Astrocyte of the cerebellum (primary cell): Measurements from ENCODE around the gene TMPRSS11F.
"Not testable (repeated sequence)": the region's sequence is repeated elsewhere in the genome, so short reads cannot be mapped to it uniquely, and the experiment has no call there.

Experiments used
- DNase-seq: peaks from one replicate; pipeline ENCODE4 v3.0.0-alpha.2; 2011; ENCODE audit warnings: low read depth
- H3K4me3 ChIP-seq: 2 replicates; pipeline ENCODE4 v1.5.1; 2011; ENCODE audit warnings: mild to moderate bottlenecking, low read depth, low read length, moderate library complexity
- CTCF ChIP-seq: IDR thresholded peaks from 2 replicates; pipeline ENCODE4 v1.5.1; 2012; ENCODE audit warnings: low read length, low read depth, moderate library complexity, mild to moderate bottlenecking; ENCODE audit errors: missing control alignments
- in situ Hi-C: cut with HindIII; loops from 2 replicates; pipeline ENCODE4 v1.10.0; 2017; ENCODE audit warnings: low sequenced_read_pairs

Gene TMPRSS11F

DNA sequence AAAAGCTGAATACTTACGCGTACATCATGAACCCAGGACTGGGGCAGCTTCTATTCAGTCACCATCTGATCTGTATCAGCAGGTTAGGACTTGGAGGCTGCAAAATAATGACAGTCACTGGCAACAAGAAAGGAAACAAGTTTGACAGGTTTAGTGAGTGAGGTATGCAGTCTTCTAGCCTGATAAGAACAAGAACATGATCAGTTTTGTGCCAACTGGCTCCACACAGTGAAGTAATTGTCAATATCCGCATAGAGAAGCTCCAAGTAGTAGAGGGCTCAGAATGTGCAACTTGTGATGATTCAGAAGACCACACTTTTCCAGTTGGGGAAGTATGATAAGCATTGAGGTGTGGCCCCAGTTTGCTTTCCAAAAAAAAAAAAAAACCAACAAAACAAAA is at the start of gene TMPRSS11F:
TMPRSS11F (minus strand) TSS at position 77 of the 400 bp plus-strand sequence; CDS start at position 28, 49 bp downstream.
- no peak within 1 kb of the TSS for H3K4me3 ChIP-seq
- DNase-seq = no peak
- in situ Hi-C loops = no loop called here
- TF ChIP-seq CTCF = no peak

DNA sequence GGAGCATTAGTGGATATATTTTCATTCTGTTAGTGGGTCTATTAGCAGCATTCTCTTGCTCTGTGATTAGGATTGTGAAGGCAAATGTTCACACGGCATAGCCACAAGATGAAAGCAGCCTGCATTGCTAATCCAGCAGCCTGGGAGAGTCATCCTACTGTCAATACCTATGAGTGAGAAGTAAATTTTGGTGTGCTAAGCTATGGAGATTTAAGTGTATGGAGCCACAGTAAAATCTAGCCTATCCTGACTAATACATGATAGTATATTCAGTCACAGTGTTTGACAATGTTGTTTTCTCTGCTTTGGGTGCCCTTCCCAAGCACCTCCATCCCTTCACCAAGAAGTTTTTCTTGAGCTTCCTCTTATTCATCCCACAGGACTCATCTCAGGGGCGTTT is 47.2 kb upstream of the TMPRSS11F start:
- in situ Hi-C loops = no loop called here
- no peak overlapping the region for H3K4me3 ChIP-seq
- no peak for TF ChIP-seq CTCF
- no peak for DNase-seq

DNA sequence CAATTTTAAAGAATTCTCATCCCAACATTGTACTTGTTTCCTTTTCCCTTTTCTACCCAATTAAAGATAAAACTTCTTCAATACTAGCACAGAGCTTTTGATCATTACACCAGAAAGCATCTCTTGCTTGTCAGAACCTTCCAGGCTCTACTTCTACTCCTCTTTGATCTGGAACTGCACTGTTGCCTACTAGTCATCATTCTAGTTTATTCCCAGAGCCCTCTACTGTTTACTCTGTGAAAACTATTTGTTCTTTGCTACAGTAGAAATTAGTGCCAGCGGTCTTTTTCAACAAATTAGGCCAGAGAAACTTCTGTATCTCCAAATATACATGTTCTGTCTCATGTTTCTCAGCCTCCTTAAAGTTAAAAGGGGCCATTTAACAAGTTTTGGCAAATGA is 46.8 kb upstream of the TMPRSS11F start:
- in situ Hi-C loops = no loop called here
- DNase-seq = no peak

DNA sequence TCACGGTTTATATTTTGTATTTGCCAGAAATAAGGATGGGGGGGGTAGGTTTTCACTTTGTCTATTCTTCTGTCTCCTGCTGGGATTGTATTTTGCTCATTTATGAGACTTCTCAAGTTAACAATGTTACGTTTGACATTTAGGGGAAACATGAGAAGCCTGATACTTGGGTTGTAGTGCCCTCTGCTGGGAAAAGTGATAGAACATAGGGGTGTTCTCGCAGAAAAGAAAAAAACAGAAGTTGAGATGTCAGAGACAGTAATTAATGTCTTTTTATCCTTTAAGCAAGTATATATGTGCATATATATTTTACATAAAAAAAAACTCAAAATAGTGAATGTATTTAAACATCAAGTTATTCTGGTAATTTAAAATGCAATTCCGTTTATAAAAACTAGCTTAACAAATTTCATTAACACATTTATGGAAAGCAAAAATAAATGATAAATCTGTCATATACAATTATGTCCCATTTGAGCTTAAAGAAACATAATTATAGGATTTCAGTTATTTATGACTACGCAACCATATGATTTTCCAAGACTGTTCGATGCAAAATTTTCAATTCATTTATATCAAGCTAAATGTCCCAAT is 46.0 kb upstream of the TMPRSS11F start:
- in situ Hi-C loops = no loop called here
- no peak overlapping the region for H3K4me3 ChIP-seq
- TF ChIP-seq CTCF = peak; percentile 70
- peak; percentile 55 for DNase-seq

More for the DNA sequence above, 46.8 kb upstream of the TMPRSS11F start:
- H3K4me3 ChIP-seq = no peak overlapping the region
- TF ChIP-seq CTCF = peak; percentile 2

GRCh38 chr4:68174389-68174788 is 44.7 kb upstream of the TMPRSS11F start:
- H3K4me3 ChIP-seq, in situ Hi-C loops: not testable (repeated sequence)

DNA sequence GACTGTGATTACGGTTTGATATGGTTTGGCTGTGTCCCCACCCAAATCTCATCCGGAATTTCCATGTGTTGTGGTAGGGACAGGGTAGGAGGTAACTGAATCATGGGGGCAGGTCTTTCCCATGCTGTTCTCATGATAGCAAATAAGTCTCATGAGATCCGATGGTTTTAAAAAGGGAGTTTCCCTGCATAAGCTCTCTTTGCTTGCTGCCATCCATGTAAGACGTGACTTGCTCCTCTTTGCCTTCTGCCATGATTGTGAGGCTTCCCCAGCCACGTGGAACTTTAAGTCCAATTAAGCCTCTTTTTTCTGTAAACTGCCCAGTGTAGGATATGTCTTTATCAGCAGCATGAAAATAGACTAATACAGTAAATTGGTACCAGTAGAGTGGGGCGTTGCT is 42.5 kb upstream of the TMPRSS11F start:
- DNase-seq, in situ Hi-C loops, H3K4me3 ChIP-seq: not testable (repeated sequence)

More at GRCh38 chr4:68174389-68174788, 44.7 kb upstream of the TMPRSS11F start:
- DNase-seq = not testable (repeated sequence)

- in situ Hi-C loops = no loop called here
- no peak for TF ChIP-seq CTCF
- DNase-seq = no peak
- no peak overlapping the region for H3K4me3 ChIP-seq
Observed at GRCh38 chr4:68167706-68168105, 38.0 kb upstream of the TMPRSS11F start.

- in situ Hi-C loops = no loop called here
- no peak for TF ChIP-seq CTCF
- H3K4me3 ChIP-seq = no peak overlapping the region
- DNase-seq = no peak
Observed at GRCh38 chr4:68167166-68167565, 37.5 kb upstream of the TMPRSS11F start.
